GM18526 (cell line): ENCODE measurements around the gene PDHX.

Source experiments
- POLR2A ChIP-seq: IDR thresholded peaks from 3 replicates; pipeline ENCODE4 v1.6.1; 2011; ENCODE audit not compliant: insufficient read length; ENCODE audit errors: extremely low read depth

Gene PDHX

GRCh38 chr11:34916015-34916842, at the start of gene PDHX, which contains the start of gene APIP:
TSS of gene PDHX (plus strand) at chr11:34916618. CDS start at chr11:34916656, 38 bp downstream.
TSS of gene APIP (minus strand) at chr11:34916379. CDS start at chr11:34916284, 95 bp downstream.
- peak; percentile 94 for TF ChIP-seq POLR2A

- TF ChIP-seq POLR2A: no peak
These were observed 47.0 kb upstream of the PDHX start for GRCh38 chr11:34869425-34869824.

GRCh38 chr11:34870548-34871196, 45.7 kb upstream of the PDHX start:
- no peak for TF ChIP-seq POLR2A

GRCh38 chr11:34874202-34874601, 42.2 kb upstream of the PDHX start:
- TF ChIP-seq POLR2A: no peak

GRCh38 chr11:34877375-34877975, 38.9 kb upstream of the PDHX start:
- no peak for TF ChIP-seq POLR2A

- no peak for TF ChIP-seq POLR2A
These were observed 34.5 kb upstream of the PDHX start for GRCh38 chr11:34881900-34882299.

GRCh38 chr11:34886609-34887008, 29.8 kb upstream of the PDHX start:
- TF ChIP-seq POLR2A: no peak

GRCh38 chr11:34887260-34887659, 29.2 kb upstream of the PDHX start:
- TF ChIP-seq POLR2A: no peak

GRCh38 chr11:34890089-34890488, 26.3 kb upstream of the PDHX start:
- TF ChIP-seq POLR2A: no peak

GRCh38 chr11:34890812-34891211, 25.6 kb upstream of the PDHX start:
- TF ChIP-seq POLR2A: no peak

- no peak for TF ChIP-seq POLR2A
These were observed 24.8 kb upstream of the PDHX start for GRCh38 chr11:34891611-34892010.

GRCh38 chr11:34893416-34893815, 23.0 kb upstream of the PDHX start:
- no peak for TF ChIP-seq POLR2A

GRCh38 chr11:34897171-34897870, 19.1 kb upstream of the PDHX start:
- no peak for TF ChIP-seq POLR2A

- TF ChIP-seq POLR2A: no peak
These were observed 17.9 kb upstream of the PDHX start for GRCh38 chr11:34898474-34898873.

GRCh38 chr11:34899633-34900016, 16.8 kb upstream of the PDHX start:
- no peak for TF ChIP-seq POLR2A
